Naive thymus-derived CD4-positive, alpha-beta T cell (primary cell): ENCODE data around the gene MYOZ3. TPM values are rescaled to one million over a fixed set of nuclear protein-coding genes. Genes with fewer than 3 reads are reported as not detected.

ENCODE experiments used
- ATAC-seq: fragments of 150-1000 bp; cut with Tn5 transposase; 2 replicates; pipeline ENCODE4 v1.10.0; 2021; ENCODE audit warnings: mild to moderate bottlenecking, moderate library complexity
- CTCF ChIA-PET: fragments of 350-600 bp; sonication (Branson Sonifier 250); formaldehyde crosslinking; loops from one replicate; lab custom pipeline; 2021; ENCODE audit warnings: antibody characterized with exemption; lab: Charles Lee
- POLR2A ChIA-PET: fragments of 350-600 bp; sonication (Branson Sonifier 250); formaldehyde crosslinking; loops from one replicate; lab custom pipeline; 2021; ENCODE audit warnings: antibody characterized with exemption, inconsistent platforms; lab: Charles Lee
- DNase-seq, 9 donors: peaks; one replicate each; pipeline versions ENCODE4 v3.0.0 to v3.0.0-alpha.2; 2020 to 2022; ENCODE audit warnings: mixed read lengths in 1 of 9
- H3K27ac ChIP-seq: one replicate; pipeline ENCODE4 v1.7.0; 2013; ENCODE audit warnings: mild to moderate bottlenecking, low read depth, low read length, moderate library complexity
- H3K27me3 ChIP-seq, 2 donors: one replicate each; pipeline ENCODE4 v1.7.0; 2013; ENCODE audit warnings: low read length in 2 of 2, mild to moderate bottlenecking in 2 of 2, moderate library complexity in 2 of 2; ENCODE audit not compliant: control insufficient read depth in 2 of 2, insufficient read depth in 2 of 2
- H3K36me3 ChIP-seq, 3 experiments: 1 replicate in 2 of 3; 2 replicates in 1 of 3; pipeline ENCODE4 v1.7.0; 2013; ENCODE audit warnings: low read length in 3 of 3, mild to moderate bottlenecking in 3 of 3, moderate library complexity in 1 of 3; ENCODE audit not compliant: insufficient read depth in 3 of 3, control insufficient read depth in 2 of 3
- H3K4me1 ChIP-seq, 2 donors: one replicate each; pipeline ENCODE4 v1.7.0; 2013; ENCODE audit warnings: low read length in 2 of 2, mild to moderate bottlenecking in 2 of 2, moderate library complexity in 1 of 2; ENCODE audit not compliant: control insufficient read depth in 2 of 2, insufficient read depth in 2 of 2
- H3K4me3 ChIP-seq: 2 replicates; pipeline ENCODE4 v1.7.0; 2013; ENCODE audit warnings: mild to moderate bottlenecking, low read length
- H3K9me3 ChIP-seq, 3 experiments: 1 replicate in 2 of 3; 2 replicates in 1 of 3; pipeline ENCODE4 v1.7.0; 2013; ENCODE audit warnings: low read length in 3 of 3; ENCODE audit not compliant: control insufficient read depth in 2 of 3
- H3K27ac Mint-ChIP-seq, 9 donors: one replicate each; pipeline ENCODE4 v1.8.0; 2020 to 2022; ENCODE audit warnings: mixed read lengths in 9 of 9, mild to moderate bottlenecking in 8 of 9, moderate library complexity in 5 of 9, inconsistent platforms in 2 of 9
- H3K27me3 Mint-ChIP-seq, 5 donors: one replicate each; pipeline ENCODE4 v1.8.0; 2021 to 2022; ENCODE audit warnings: mixed read lengths in 5 of 5, mild to moderate bottlenecking in 1 of 5
- H3K36me3 Mint-ChIP-seq, 5 donors: one replicate each; pipeline ENCODE4 v1.8.0; 2020 to 2022; ENCODE audit warnings: mixed read lengths in 5 of 5, mild to moderate bottlenecking in 3 of 5, inconsistent platforms in 1 of 5
- H3K4me1 Mint-ChIP-seq, 7 donors: one replicate each; pipeline ENCODE4 v1.8.0; 2020 to 2022; ENCODE audit warnings: mixed read lengths in 7 of 7, mild to moderate bottlenecking in 3 of 7, inconsistent platforms in 1 of 7
- H3K4me3 Mint-ChIP-seq, 10 donors: one replicate each; pipeline ENCODE4 v1.8.0; 2020 to 2022; ENCODE audit warnings: mild to moderate bottlenecking in 10 of 10, mixed read lengths in 10 of 10, moderate library complexity in 6 of 10, inconsistent platforms in 2 of 10
- H3K9me3 Mint-ChIP-seq, 11 donors: one replicate each; pipeline ENCODE4 v1.8.0; 2020 to 2022; ENCODE audit warnings: mixed read lengths in 11 of 11, mild to moderate bottlenecking in 4 of 11, inconsistent platforms in 1 of 11, moderate library complexity in 1 of 11
- intact Hi-C, 2 donors: fragments of 100-400 bp; cut with micrococcal nuclease; formaldehyde crosslinking; loops; one replicate each; pipeline ENCODE4 v1.15.1; 2023
- polyA plus RNA-seq, 2 donors: library from polyadenylated mRNA; unstranded; fragments of 300-500 nt; fragmentation: Illumina TruSeq; gene quantifications; one replicate each; pipeline ENCODE4 v1.2.3, GENCODE V29; 2021
- total RNA-seq, 6 experiments: library from RNA in 5 of 6; stranded (reverse) in 5 of 6; gene quantifications; 1 replicate in 5 of 6; 2 replicates in 1 of 6; pipeline ENCODE4 v1.2.3 and lab custom pipeline; 2021 to 2026

The MYOZ3 gene
- total and polyA plus RNA-seq, 7 experiments from 2014 or later, result 0.15 TPM; not detected in 6

GRCh38 chr5:150703762-150704161 lies 42.7 kb downstream of the MYOZ3 start:
- peaks cover 13 to 14% of the 10 kb centered on the region in 2 donors for H3K4me1 ChIP-seq
- Mint-ChIP-seq H3K4me1 (peaks cover 0 to 12% (median 7%) of the 10 kb centered on the region in 7 donors), H3K4me3 (no peak overlapping the region), H3K27ac (no peak overlapping the region), H3K36me3 (peaks cover 3 to 10% (median 9%) of the 10 kb centered on the region in 5 donors), H3K9me3 (no peaks in the 10 kb centered on the region), H3K27me3 (peaks cover 0 to 3% (median 0%) of the 10 kb centered on the region in 5 donors)
- intact Hi-C loops, result loop anchor here (5.0 kb wide), 3 partner anchors 34 to 701 kb away; partner anchors contain the start of genes ANXA6 (in 1 of the 2), HMGXB3 (in 1 of the 2) and TIGD6 (in 1 of the 2)
- no peaks in the 10 kb centered on the region for H3K27me3 ChIP-seq
- no peak overlapping the region for H3K4me3 ChIP-seq
- ATAC-seq, result no peak
- no peaks in the 10 kb centered on the region for H3K9me3 ChIP-seq
- no peak for DNase-seq
- no peak overlapping the region for H3K27ac ChIP-seq
- H3K36me3 ChIP-seq, result peaks cover 0 to 21% (median 0%) of the 10 kb centered on the region in 3 experiments
- ChIA-PET CTCF (interaction anchor here (1.1 kb wide), 1 partner anchor 75 kb away, joined by 3 read pairs; the partner anchor contains the start of gene SMIM3), POLR2A (interaction anchor here (0.9 to 2.0 kb wide), 2 partner anchors 143 to 244 kb away, joined by 4 read pairs; partner anchors contain the start of gene IRGM)

- H3K27ac Mint-ChIP-seq, result peak overlapping the region in 2 of 9 donors; percentile 1 to 22
- H3K36me3 ChIP-seq, result peaks cover 0 to 35% (median 10%) of the 10 kb centered on the region in 3 experiments
- ChIA-PET CTCF (interaction anchor here (0.8 kb wide), 1 partner anchor 13 kb away, joined by 3 read pairs; no protein-coding TSS in a partner anchor), POLR2A (no interaction called here)
- ATAC-seq (no peak), DNase-seq (no peak)
- H3K9me3 Mint-ChIP-seq, result no peaks in the 10 kb centered on the region
- intact Hi-C loops, result no loop called here
- no peak overlapping the region for H3K27ac ChIP-seq
- peaks cover 10 to 24% (median 14%) of the 10 kb centered on the region in 5 donors for H3K36me3 Mint-ChIP-seq
- H3K9me3 ChIP-seq, result no peaks in the 10 kb centered on the region
- H3K27me3 ChIP-seq, result no peaks in the 10 kb centered on the region
- peaks cover 0 to 7% (median 2%) of the 10 kb centered on the region in 7 donors for H3K4me1 Mint-ChIP-seq
- H3K27me3 Mint-ChIP-seq, result peaks cover 0 to 3% (median 0%) of the 10 kb centered on the region in 5 donors
- H3K4me3 Mint-ChIP-seq, result no peak overlapping the region
- H3K4me1 ChIP-seq, result no peaks in the 10 kb centered on the region
- no peak overlapping the region for H3K4me3 ChIP-seq
These were observed 45.8 kb downstream of the MYOZ3 start for GRCh38 chr5:150706776-150707390.

- Mint-ChIP-seq H3K36me3 (peaks cover 10 to 31% (median 16%) of the 10 kb centered on the region in 5 donors), H3K9me3 (no peaks in the 10 kb centered on the region), H3K4me1 (no peaks in the 10 kb centered on the region), H3K4me3 (no peak overlapping the region), H3K27me3 (no peaks in the 10 kb centered on the region), H3K27ac (no peak overlapping the region)
- intact Hi-C loops, result loop anchor here in 1 of 2 donors (1.0 kb wide), 2 partner anchors 149 to 251 kb away; no protein-coding TSS in a partner anchor
- DNase-seq, result peak in 1 of 9 donors; percentile 20
- CTCF ChIA-PET, result interaction anchor here (0.9 to 1.7 kb wide), 2 partner anchors 10 to 260 kb away, joined by 3 to 7 read pairs; partner anchors contain the start of genes RBM22 and RPS14
- H3K4me1 ChIP-seq, result no peaks in the 10 kb centered on the region
- POLR2A ChIA-PET, result interaction anchor here (0.9 to 1.3 kb wide), 2 partner anchors 46 to 49 kb away, joined by 3 to 4 read pairs; partner anchors contain the start of gene DCTN4
- H3K9me3 ChIP-seq, result no peaks in the 10 kb centered on the region
- no peak for ATAC-seq
- no peaks in the 10 kb centered on the region for H3K27me3 ChIP-seq
- H3K36me3 ChIP-seq, result peaks cover 13 to 58% (median 22%) of the 10 kb centered on the region in 3 experiments
- H3K4me3 ChIP-seq, result no peak overlapping the region
- H3K27ac ChIP-seq, result no peak overlapping the region
These were observed 49.1 kb downstream of the MYOZ3 start for GRCh38 chr5:150710165-150710564.

- no peaks in the 10 kb centered on the region for H3K4me1 ChIP-seq
- Mint-ChIP-seq H3K36me3 (peaks cover 13 to 46% (median 27%) of the 10 kb centered on the region in 5 donors), H3K4me1 (peaks cover 0 to 2% (median 0%) of the 10 kb centered on the region in 7 donors), H3K27me3 (no peaks in the 10 kb centered on the region), H3K9me3 (no peaks in the 10 kb centered on the region), H3K4me3 (no peak overlapping the region), H3K27ac (no peak overlapping the region)
- POLR2A ChIA-PET, result no interaction called here
- H3K4me3 ChIP-seq, result no peak overlapping the region
- DNase-seq (no peak), ATAC-seq (no peak)
- CTCF ChIA-PET, result no interaction called here
- no peaks in the 10 kb centered on the region for H3K9me3 ChIP-seq
- peaks cover 12 to 72% (median 31%) of the 10 kb centered on the region in 3 experiments for H3K36me3 ChIP-seq
- intact Hi-C loops, result no loop called here
- no peak overlapping the region for H3K27ac ChIP-seq
- no peaks in the 10 kb centered on the region for H3K27me3 ChIP-seq
These were observed 62.8 kb downstream of the MYOZ3 start for GRCh38 chr5:150723845-150724244.

Other genes with a start within 250 kb of the MYOZ3 start
- 1,000 to 10,000 TPM in 1 of 5 experiments, 100 to 1,000 TPM in 4; 153 to 1,948 (median 540) TPM for gene CD74, start 248.3 kb upstream of the MYOZ3 start, total RNA-seq
- gene CD74, start 248.3 kb upstream of the MYOZ3 start, polyA plus RNA-seq, result 100 to 1,000 TPM; 295 to 413 TPM
- 1,000 to 10,000 TPM; 2,331 to 7,378 (median 6,414) TPM for gene RPS14, start 211.5 kb upstream of the MYOZ3 start, total RNA-seq
- over 10,000 TPM in 1 of 2 donors, 1,000 to 10,000 TPM in 1; 8,640 to 11,248 TPM for gene RPS14, start 211.5 kb upstream of the MYOZ3 start, polyA plus RNA-seq
- 10 to 100 TPM in 1 of 5 experiments, 1 to 10 TPM in 4; 1.0 to 17.5 (median 1.6) TPM for gene NDST1, start 153.1 kb upstream of the MYOZ3 start, total RNA-seq
- 1 to 10 TPM in 1 of 2 donors, under 1 TPM in 1; 0.69 to 1.1 TPM for gene NDST1, start 153.1 kb upstream of the MYOZ3 start, polyA plus RNA-seq
- under 1 TPM in 4 of 5 experiments, not detected in 1; 0.07 to 0.59 (median 0.12) TPM for gene SYNPO, start 20.6 kb upstream of the MYOZ3 start, total RNA-seq
- gene SYNPO, start 20.6 kb upstream of the MYOZ3 start, polyA plus RNA-seq, result not detected
- 100 to 1,000 TPM in 1 of 5 experiments, 10 to 100 TPM in 4; 74.2 to 103 (median 93.1) TPM for gene RBM22, start 39.8 kb downstream of the MYOZ3 start, total RNA-seq
- 10 to 100 TPM; 60.5 to 63.0 TPM for gene RBM22, start 39.8 kb downstream of the MYOZ3 start, polyA plus RNA-seq
- gene DCTN4, start 97.8 kb downstream of the MYOZ3 start, total RNA-seq, result 10 to 100 TPM; 42.4 to 88.2 (median 46.9) TPM
- 10 to 100 TPM in 1 of 2 donors, 1 to 10 TPM in 1; 9.5 to 10.5 TPM for gene DCTN4, start 97.8 kb downstream of the MYOZ3 start, polyA plus RNA-seq
- 10 to 100 TPM in 1 of 5 experiments, 1 to 10 TPM in 4; 5.2 to 17.9 (median 7.9) TPM for gene SMIM3, start 117.5 kb downstream of the MYOZ3 start, total RNA-seq
- 10 to 100 TPM; 11.3 to 16.6 TPM for gene SMIM3, start 117.5 kb downstream of the MYOZ3 start, polyA plus RNA-seq
- 1 to 10 TPM; 1.1 to 3.6 (median 2.7) TPM for gene IRGM, start 185.3 kb downstream of the MYOZ3 start, total RNA-seq
- 1 to 10 TPM; 1.2 to 1.5 TPM for gene IRGM, start 185.3 kb downstream of the MYOZ3 start, polyA plus RNA-seq
- 1 to 10 TPM in 4 of 5 experiments, under 1 TPM in 1; 0.56 to 5.1 (median 2.1) TPM for gene ZNF300, start 243.7 kb downstream of the MYOZ3 start, total RNA-seq
- gene ZNF300, start 243.7 kb downstream of the MYOZ3 start, polyA plus RNA-seq, result under 1 TPM; 0.15 to 0.58 TPM